H1 (cell line): Measurements from ENCODE around the gene RELCH. TPM values are rescaled to one million over a fixed set of nuclear protein-coding genes. Genes with fewer than 3 reads are reported as not detected.

Source experiments
- CTCF ChIA-PET: fragments of 300-600 bp; sonication (Branson Sonifier 250); formaldehyde crosslinking; loops from one replicate; lab custom pipeline; 2021; ENCODE audit not compliant: partially characterized antibody; lab: Charles Lee
- POLR2A ChIA-PET: fragments of 300-600 bp; sonication (Branson Sonifier 250); formaldehyde crosslinking; loops from one replicate; lab custom pipeline; 2021; ENCODE audit warnings: inconsistent platforms; ENCODE audit not compliant: partially characterized antibody; lab: Charles Lee
- DNase-seq, 2 experiments: peaks; one replicate each; pipeline versions ENCODE4 v3.0.0 to v3.0.0-alpha.2; 2010 to 2022; ENCODE audit warnings: low spot score in 2 of 2, low read depth in 1 of 2, mixed read lengths in 1 of 2
- FAIRE-seq: peaks from 2 replicates; lab custom pipeline; 2011; peaks lifted over from hg19 to GRCh38; lab: Jason Lieb, UNC
- H2AFZ ChIP-seq: 2 replicates; pipeline ENCODE4 v1.8.1; 2012; ENCODE audit warnings: low read length, inconsistent platforms
- H2AK5ac ChIP-seq: 2 replicates; pipeline ENCODE4 v1.6.1; 2013; ENCODE audit warnings: low read depth, low read length
- H2BK120ac ChIP-seq: replicated peaks from 2 replicates; pipeline ENCODE3; 2013; ENCODE audit warnings: low read depth, low read length, inconsistent platforms
- H2BK12ac ChIP-seq: 2 replicates; pipeline ENCODE4 v1.6.1; 2013; ENCODE audit warnings: low read depth, low read length
- H2BK15ac ChIP-seq: 2 replicates; pipeline ENCODE4 v1.6.1; 2013; ENCODE audit warnings: low read length
- H2BK20ac ChIP-seq: 2 replicates; pipeline ENCODE4 v1.6.1; 2013; ENCODE audit warnings: low read length
- H2BK5ac ChIP-seq: 2 replicates; pipeline ENCODE4 v1.6.1; 2013; ENCODE audit warnings: low read depth, low read length
- H3K14ac ChIP-seq: 2 replicates; pipeline ENCODE4 v1.6.1; 2013; ENCODE audit warnings: inconsistent platforms; ENCODE audit not compliant: insufficient read length
- H3K18ac ChIP-seq: 2 replicates; pipeline ENCODE4 v1.6.1; 2013; ENCODE audit warnings: low read length; ENCODE audit errors: extremely low read depth
- H3K23ac ChIP-seq: 2 replicates; pipeline ENCODE4 v1.6.1; 2013; ENCODE audit warnings: inconsistent platforms; ENCODE audit not compliant: insufficient read length
- H3K23me2 ChIP-seq: 2 replicates; pipeline ENCODE4 v1.6.1; 2013; ENCODE audit warnings: low read depth, low read length
- H3K27ac ChIP-seq: 2 replicates; pipeline ENCODE4 v1.6.1; 2011; ENCODE audit warnings: low read depth, low read length, inconsistent platforms
- H3K27me3 ChIP-seq, 4 experiments: replicated peaks in 1 of 4; 1 replicate in 1 of 4; 2 replicates in 3 of 4; pipeline versions ENCODE4 v1.6.1 to v1.8.1; 2011 to 2013; ENCODE audit warnings: low read length in 3 of 4, mild to moderate bottlenecking in 3 of 4, inconsistent platforms in 2 of 4, mixed read lengths in 2 of 4, moderate library complexity in 1 of 4; ENCODE audit not compliant: control insufficient read depth in 3 of 4, insufficient read depth in 3 of 4; ENCODE audit errors: extremely low read depth in 1 of 4
- H3K36me3 ChIP-seq, 4 experiments: 2 replicates each; pipeline versions ENCODE4 v1.6.1 to v1.8.1; 2011 to 2013; ENCODE audit warnings: mild to moderate bottlenecking in 4 of 4, low read length in 3 of 4, moderate library complexity in 2 of 4, control low read depth in 1 of 4, inconsistent platforms in 1 of 4; ENCODE audit not compliant: insufficient read depth in 4 of 4, control insufficient read depth in 2 of 4
- H3K4ac ChIP-seq: replicated peaks from 2 replicates; pipeline ENCODE3; 2013; ENCODE audit warnings: low read length, low read depth, mixed read lengths, inconsistent platforms; ENCODE audit not compliant: insufficient read length
- H3K4me1 ChIP-seq, 4 experiments: replicated peaks in 1 of 4; 1 replicate in 1 of 4; 2 replicates in 3 of 4; pipeline versions ENCODE4 v1.6.1 to v1.8.1; 2011 to 2013; ENCODE audit warnings: low read length in 3 of 4, inconsistent platforms in 2 of 4, mixed read lengths in 1 of 4; ENCODE audit not compliant: insufficient read depth in 4 of 4, control insufficient read depth in 3 of 4
- H3K4me2 ChIP-seq, 2 experiments: 2 replicates each; pipeline versions ENCODE4 v1.6.1 to v1.8.1; 2011 to 2013; ENCODE audit warnings: low read depth in 2 of 2, low read length in 2 of 2, control low read depth in 1 of 2, inconsistent platforms in 1 of 2, mild to moderate bottlenecking in 1 of 2; ENCODE audit not compliant: insufficient read depth in 1 of 2
- H3K4me3 ChIP-seq, 4 experiments: fragments of 200-600, 300-600 bp in 1 of 4; sonication (generic), shearing (Covaris generic), sonication (Bioruptor Twin) in 1 of 4; 2 replicates each; pipeline versions ENCODE4 v1.5.1 to v1.8.1; 2011 to 2016; ENCODE audit warnings: low read length in 4 of 4, low read depth in 3 of 4, control low read depth in 2 of 4, inconsistent platforms in 2 of 4, mild to moderate bottlenecking in 2 of 4, mixed read lengths in 1 of 4, moderate library complexity in 1 of 4; ENCODE audit not compliant: insufficient read depth in 2 of 4; ENCODE audit errors: extremely low read depth in 1 of 4
- H3K56ac ChIP-seq: replicated peaks from 2 replicates; pipeline ENCODE3; 2013; ENCODE audit warnings: low read depth, mild to moderate bottlenecking, mixed read lengths, low read length, inconsistent platforms; ENCODE audit not compliant: insufficient read length
- H3K79me1 ChIP-seq: 2 replicates; pipeline ENCODE4 v1.6.1; 2013; ENCODE audit warnings: low read depth, low read length, control low read depth
- H3K79me2 ChIP-seq, 2 experiments: 2 replicates each; pipeline versions ENCODE4 v1.6.1 to v1.8.1; 2012 to 2013; ENCODE audit warnings: low read length in 2 of 2, mild to moderate bottlenecking in 2 of 2, inconsistent platforms in 1 of 2; ENCODE audit not compliant: insufficient read depth in 2 of 2, control insufficient read depth in 1 of 2
- H3K9ac ChIP-seq, 4 experiments: replicated peaks in 1 of 4; 1 replicate in 1 of 4; 2 replicates in 3 of 4; pipeline versions ENCODE4 v1.6.1 to v1.8.1; 2011 to 2013; ENCODE audit warnings: low read depth in 3 of 4, low read length in 3 of 4, control low read depth in 2 of 4, mild to moderate bottlenecking in 2 of 4, moderate library complexity in 2 of 4, inconsistent platforms in 1 of 4; ENCODE audit errors: extremely low read depth in 1 of 4
- H3K9me3 ChIP-seq, 2 experiments: 2 replicates each; pipeline versions ENCODE4 v1.6.1 to v1.8.1; 2012 to 2013; ENCODE audit warnings: mild to moderate bottlenecking in 2 of 2, moderate library complexity in 2 of 2, control low read depth in 1 of 2, inconsistent platforms in 1 of 2, low read depth in 1 of 2, low read length in 1 of 2, mixed read lengths in 1 of 2; ENCODE audit not compliant: insufficient read depth in 2 of 2
- H4K20me1 ChIP-seq, 2 experiments: replicated peaks in 1 of 2; 2 replicates each; pipeline versions ENCODE3 to v1.8.1; 2011 to 2013; ENCODE audit warnings: inconsistent platforms in 2 of 2, low read length in 2 of 2, mild to moderate bottlenecking in 1 of 2; ENCODE audit not compliant: insufficient read depth in 2 of 2, control insufficient read depth in 1 of 2
- H4K5ac ChIP-seq: 2 replicates; pipeline ENCODE4 v1.6.1; 2013; ENCODE audit warnings: low read length, low read depth, mixed read lengths, inconsistent platforms; ENCODE audit not compliant: insufficient read length
- H4K8ac ChIP-seq: 2 replicates; pipeline ENCODE4 v1.8.0; 2013; ENCODE audit warnings: mild to moderate bottlenecking, moderate library complexity, low read length, inconsistent platforms; ENCODE audit not compliant: insufficient read depth; ENCODE audit errors: extremely low read depth
- H4K91ac ChIP-seq: replicated peaks from 2 replicates; pipeline ENCODE3; 2013; ENCODE audit warnings: low read length, mixed read lengths, inconsistent platforms; ENCODE audit not compliant: insufficient read length
- CTBP2 ChIP-seq: IDR thresholded peaks from 2 replicates; pipeline ENCODE4 v1.7.0; 2011; ENCODE audit warnings: borderline replicate concordance, mild to moderate bottlenecking, moderate library complexity, mixed read lengths, low read length; ENCODE audit not compliant: insufficient read depth, insufficient read length
- NANOG ChIP-seq: IDR thresholded peaks from 2 replicates; pipeline ENCODE4 v1.6.1; 2011; ENCODE audit warnings: low read length, low read depth, mild to moderate bottlenecking, inconsistent platforms; ENCODE audit not compliant: insufficient read depth, poor library complexity, severe bottlenecking
- NRF1 ChIP-seq: IDR thresholded peaks from 2 replicates; pipeline ENCODE4 v1.6.1; 2011; ENCODE audit warnings: mild to moderate bottlenecking, low read depth, low read length, improper control_type of control experiment
- RNF2 ChIP-seq: fragments of 200-900, 300-1000 bp; sonication (generic); IDR thresholded peaks from 2 replicates; pipeline ENCODE4 v1.7.1; 2016; ENCODE audit warnings: borderline replicate concordance, low read depth, mild to moderate bottlenecking, antibody characterized with exemption, low read length; ENCODE audit not compliant: poor library complexity, severe bottlenecking; ENCODE audit errors: missing control alignments
- RXRA ChIP-seq: IDR thresholded peaks from 2 replicates; pipeline ENCODE4 v1.6.1; 2011; ENCODE audit warnings: low read depth, mild to moderate bottlenecking, low read length, moderate library complexity; ENCODE audit not compliant: insufficient read depth
- SIX5 ChIP-seq: IDR thresholded peaks from 2 replicates; pipeline ENCODE4 v1.6.1; 2011; ENCODE audit warnings: mild to moderate bottlenecking, low read depth, low read length
- WGBS, 2 experiments: shearing (Covaris generic) in 1 of 2; methylation state at CpG; one replicate each; pipeline versions ENCODE4 v1.1.6 to v1.1.7; 2013 to 2015; ENCODE audit warnings: low lambda C conversion rate in 2 of 2, mixed read lengths in 2 of 2, inconsistent platforms in 1 of 2, low coverage in 1 of 2, missing lambda C conversion rate in 1 of 2; ENCODE audit not compliant: insufficient replicate concordance in 2 of 2, insufficient coverage in 1 of 2, insufficient read length in 1 of 2; ENCODE audit errors: extremely low coverage in 1 of 2, missing lambda C conversion rate in 1 of 2; 5-methylcytosine and 5-hydroxymethylcytosine counted together
- polyA plus RNA-seq, 7 experiments: library from polyadenylated mRNA; depleted of rRNA in 3 of 7; stranded (reverse) in 5 of 7; unstranded in 2 of 7; fragments of >200 nt in 5 of 7; fragments of 200-250 nt in 2 of 7; gene quantifications; 1 replicate in 5 of 7; 2 replicates in 1 of 7; 4 replicates in 1 of 7; pipeline versions ENCODE4 v1.2.1 to v1.2.3, GENCODE V29; 2011 to 2013; ENCODE audit warnings: missing spikeins in 2 of 7, mixed read lengths in 2 of 7
- total RNA-seq: library from RNA; stranded (reverse); fragmentation: NEBNext Ultra II Directional; extraction: Animal tissue kit (Norgen Biotek cat#: 25700); gene quantifications from 2 replicates; pipeline ENCODE4 v1.2.1, GENCODE V29; 2021
- TF ChIP-seq, protein P1 (sequence below), 3 experiments: IDR thresholded peaks; 1 replicate in 2 of 3; 2 replicates in 1 of 3; pipeline versions ENCODE4 v1.5.1 to v1.6.1; 2011; ENCODE audit warnings: low read length in 3 of 3, mild to moderate bottlenecking in 3 of 3, inconsistent platforms in 2 of 3, low read depth in 1 of 3, moderate library complexity in 1 of 3; ENCODE audit not compliant: insufficient read depth in 1 of 3; ENCODE audit errors: control extremely low read depth in 1 of 3

RELCH gene
- total and polyA plus RNA-seq, 2 of the 8 experiments (the other 6 are each of a cell fraction or from before 2014, with no cell fraction given) = 7.3 to 26.9 TPM

DNA sequence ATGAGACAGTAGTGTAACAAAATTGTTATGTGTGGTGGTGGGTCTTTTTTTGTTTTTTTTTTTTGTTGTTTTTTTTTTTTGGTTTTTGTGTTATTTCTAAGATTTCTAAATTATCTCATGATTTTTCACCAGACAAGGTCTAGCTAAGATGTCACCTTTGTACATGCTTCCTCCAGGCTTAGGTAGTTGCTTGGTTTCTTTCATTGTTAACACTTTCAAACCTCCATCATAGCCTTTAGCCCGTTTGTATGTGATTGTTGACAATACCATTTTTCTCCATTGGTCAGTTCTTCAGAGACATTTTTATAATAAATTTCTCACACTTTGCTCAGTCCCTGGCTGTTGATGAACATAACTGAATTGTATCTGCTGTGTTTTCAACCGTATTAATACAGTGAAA lies 2.2 kb downstream of the RELCH start:
- peaks cover 7% of the 10 kb centered on the region; the same call in 1 of the 2 replicates for H3K23me2 ChIP-seq
- H3K9me3 ChIP-seq = no peaks in the 10 kb centered on the region
- H2AK5ac ChIP-seq = no peak overlapping the region
- H3K4me1 ChIP-seq = no peaks in the 10 kb centered on the region; a peak in 1 of 7 replicates
- peaks cover 0 to 70% of the 10 kb centered on the region in 2 experiments; a peak in 3 of 4 replicates for H3K79me2 ChIP-seq
- H3K36me3 ChIP-seq = no peaks in the 10 kb centered on the region
- DNase-seq (no peak), FAIRE-seq (no peak)
- peaks cover 2% of the 10 kb centered on the region; the same call in 1 of the 2 replicates for H3K79me1 ChIP-seq
- no peak overlapping the region for H2BK120ac ChIP-seq
- no peak overlapping the region for H4K91ac ChIP-seq
- TF ChIP-seq RXRA = no peak
- TF ChIP-seq RNF2 = no peak
- no peak for TF ChIP-seq CTBP2
- no peak for TF ChIP-seq SIX5
- TF ChIP-seq NRF1 = no peak
- TF ChIP-seq, protein P1, sequence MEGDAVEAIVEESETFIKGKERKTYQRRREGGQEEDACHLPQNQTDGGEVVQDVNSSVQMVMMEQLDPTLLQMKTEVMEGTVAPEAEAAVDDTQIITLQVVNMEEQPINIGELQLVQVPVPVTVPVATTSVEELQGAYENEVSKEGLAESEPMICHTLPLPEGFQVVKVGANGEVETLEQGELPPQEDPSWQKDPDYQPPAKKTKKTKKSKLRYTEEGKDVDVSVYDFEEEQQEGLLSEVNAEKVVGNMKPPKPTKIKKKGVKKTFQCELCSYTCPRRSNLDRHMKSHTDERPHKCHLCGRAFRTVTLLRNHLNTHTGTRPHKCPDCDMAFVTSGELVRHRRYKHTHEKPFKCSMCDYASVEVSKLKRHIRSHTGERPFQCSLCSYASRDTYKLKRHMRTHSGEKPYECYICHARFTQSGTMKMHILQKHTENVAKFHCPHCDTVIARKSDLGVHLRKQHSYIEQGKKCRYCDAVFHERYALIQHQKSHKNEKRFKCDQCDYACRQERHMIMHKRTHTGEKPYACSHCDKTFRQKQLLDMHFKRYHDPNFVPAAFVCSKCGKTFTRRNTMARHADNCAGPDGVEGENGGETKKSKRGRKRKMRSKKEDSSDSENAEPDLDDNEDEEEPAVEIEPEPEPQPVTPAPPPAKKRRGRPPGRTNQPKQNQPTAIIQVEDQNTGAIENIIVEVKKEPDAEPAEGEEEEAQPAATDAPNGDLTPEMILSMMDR (IDR thresholded peaks at IDR 0.05; ENCODE audit: control extremely low read depth in 1 of 3, insufficient read depth in 1 of 3, low read depth in 1 of 3, low read length in 3 of 3) = no peak
- no peak for TF ChIP-seq NANOG
- no peak overlapping the region for H2BK12ac ChIP-seq
- H3K4me3 ChIP-seq = peak overlapping the region in 2 of 4 experiments; percentile 96 to 98; a peak in 3 of 8 replicates
- no peak overlapping the region for H2BK20ac ChIP-seq
- ChIA-PET CTCF (interaction anchor here (0.7 to 0.9 kb wide), 4 partner anchors 9 to 129 kb away, joined by 3 to 5 read pairs (median 4); no protein-coding TSS in a partner anchor), POLR2A (no interaction called here)
- no peak overlapping the region for H4K5ac ChIP-seq
- H3K9ac ChIP-seq = no peak overlapping the region
- H3K14ac ChIP-seq = no peak overlapping the region
- H2BK15ac ChIP-seq = no peak overlapping the region
- H3K23ac ChIP-seq = no peak overlapping the region
- H2AFZ ChIP-seq = no peak overlapping the region
- H4K8ac ChIP-seq = no peak overlapping the region
- H3K27ac ChIP-seq = no peak overlapping the region
- no peaks in the 10 kb centered on the region for H3K27me3 ChIP-seq
- no peak overlapping the region for H3K18ac ChIP-seq
- 67% methylated on average over 2 of the region's 2 CpGs; no CpG with 5 or more reads in 1 of the 2 experiments for WGBS, 2 experiments
- H4K20me1 ChIP-seq = peaks cover 6 to 9% of the 10 kb centered on the region in 2 experiments
- peak overlapping the region; percentile 79 to 90 for H3K4me2 ChIP-seq
- H3K4ac ChIP-seq = no peak overlapping the region
- H3K56ac ChIP-seq = no peak overlapping the region
- no peak overlapping the region for H2BK5ac ChIP-seq
